OCI-M2 (cell line): Measurements from ENCODE around the gene FCGR3A.
"Not testable (repeated sequence)": the region's sequence is repeated elsewhere in the genome, so short reads cannot be mapped to it uniquely, and the experiment has no call there.

Source experiments
- DNase-seq: peaks from one replicate; lab custom pipeline; 2025; ENCODE audit not compliant: unreplicated experiment; lab: John Stamatoyannopoulos, UW

The FCGR3A gene

DNA sequence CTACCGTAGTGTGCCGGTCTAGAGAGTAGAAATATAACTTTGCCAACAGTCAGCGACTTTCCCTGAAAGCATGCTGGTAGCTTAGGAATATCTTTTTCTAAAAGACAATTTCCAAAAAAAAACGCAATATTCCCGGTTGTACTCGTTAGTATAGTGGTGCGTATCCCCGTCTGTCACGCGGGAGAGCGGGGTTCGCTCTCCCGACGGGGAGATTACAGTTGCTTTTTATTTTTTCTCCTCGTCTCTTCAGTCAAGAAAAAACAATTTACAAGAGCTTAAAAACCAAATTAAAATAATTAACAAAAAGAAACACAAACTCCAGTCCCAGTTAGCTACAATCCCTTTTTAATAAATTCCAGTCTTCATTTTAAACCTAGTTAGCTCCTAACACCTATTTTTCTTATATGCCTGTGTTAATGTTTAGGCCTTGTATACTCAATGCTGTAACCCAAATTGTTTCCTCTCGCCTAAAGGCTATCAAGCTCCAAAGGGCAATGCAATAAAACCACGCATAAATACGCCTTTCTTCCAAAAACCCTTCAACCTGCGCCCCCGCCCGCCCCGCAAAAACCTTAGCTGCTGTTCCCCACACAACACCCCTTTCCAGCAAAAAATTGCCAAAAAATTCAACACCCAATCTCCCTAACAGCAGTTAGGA lies 17.5 kb downstream of the FCGR3A start:
- no peak for DNase-seq

DNA sequence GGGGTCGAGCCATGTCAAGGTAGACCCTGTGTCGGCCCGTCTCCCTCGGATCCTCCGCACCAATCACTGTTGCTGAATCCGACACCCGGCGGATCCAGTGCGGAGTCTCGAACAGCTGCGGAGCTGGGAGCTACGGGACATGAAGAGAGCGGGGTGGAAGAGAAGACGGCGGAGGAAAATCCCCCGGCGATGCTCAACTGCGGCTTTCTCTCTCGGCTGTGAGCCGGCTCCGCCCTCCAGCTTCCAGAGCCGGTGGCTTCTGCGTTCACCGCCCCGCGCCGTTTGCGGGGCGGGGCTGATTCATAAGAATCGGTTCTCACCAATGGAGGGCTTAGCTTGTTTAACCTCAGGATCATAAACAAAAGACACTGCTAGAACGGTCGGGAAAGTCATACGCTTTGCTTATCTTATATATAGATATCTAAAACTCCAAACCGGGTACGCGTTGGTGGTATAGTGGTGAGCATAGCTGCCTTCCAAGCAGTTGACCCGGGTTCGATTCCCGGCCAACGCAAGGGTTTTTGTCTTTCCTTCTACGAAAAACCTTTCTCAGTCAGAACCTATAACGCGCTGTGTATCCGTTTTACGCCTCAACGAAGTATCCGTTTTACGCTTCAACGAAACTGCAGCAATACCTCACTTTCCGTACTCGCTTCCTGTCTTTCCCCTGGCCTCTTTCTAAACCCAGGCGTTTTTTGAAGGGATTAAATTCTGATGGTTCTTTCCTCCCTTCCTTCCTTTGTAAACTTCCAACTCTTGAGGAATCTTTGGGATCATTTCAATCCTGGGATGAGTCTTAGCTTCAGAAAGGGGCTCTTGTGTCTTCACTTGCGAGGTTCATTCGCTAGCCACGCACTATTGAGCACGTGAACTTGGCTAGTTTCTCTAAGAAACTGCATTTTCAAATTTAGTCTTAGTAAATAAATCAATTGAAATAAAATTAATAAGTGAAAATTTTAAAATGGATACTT lies 18.7 kb downstream of the FCGR3A start:
- peak; percentile 92 for DNase-seq

DNA sequence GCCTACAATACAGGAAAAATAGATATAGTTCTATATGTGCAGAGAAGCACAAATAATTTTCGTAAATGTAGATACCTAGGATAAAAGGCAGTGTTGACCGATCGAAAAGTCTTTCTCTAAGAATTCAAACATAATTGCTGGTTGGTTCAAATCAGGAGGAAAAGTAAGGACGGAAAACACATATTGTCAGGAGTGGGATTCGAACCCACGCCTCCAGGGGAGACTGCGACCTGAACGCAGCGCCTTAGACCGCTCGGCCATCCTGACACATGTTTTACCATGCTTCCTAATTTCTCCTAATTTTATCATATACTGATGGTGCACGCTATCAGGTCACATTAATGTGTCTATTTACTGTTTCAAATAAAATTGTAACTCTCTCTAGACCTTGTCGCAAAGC lies 19.5 kb downstream of the FCGR3A start:
- DNase-seq, result peak; percentile 47

DNA sequence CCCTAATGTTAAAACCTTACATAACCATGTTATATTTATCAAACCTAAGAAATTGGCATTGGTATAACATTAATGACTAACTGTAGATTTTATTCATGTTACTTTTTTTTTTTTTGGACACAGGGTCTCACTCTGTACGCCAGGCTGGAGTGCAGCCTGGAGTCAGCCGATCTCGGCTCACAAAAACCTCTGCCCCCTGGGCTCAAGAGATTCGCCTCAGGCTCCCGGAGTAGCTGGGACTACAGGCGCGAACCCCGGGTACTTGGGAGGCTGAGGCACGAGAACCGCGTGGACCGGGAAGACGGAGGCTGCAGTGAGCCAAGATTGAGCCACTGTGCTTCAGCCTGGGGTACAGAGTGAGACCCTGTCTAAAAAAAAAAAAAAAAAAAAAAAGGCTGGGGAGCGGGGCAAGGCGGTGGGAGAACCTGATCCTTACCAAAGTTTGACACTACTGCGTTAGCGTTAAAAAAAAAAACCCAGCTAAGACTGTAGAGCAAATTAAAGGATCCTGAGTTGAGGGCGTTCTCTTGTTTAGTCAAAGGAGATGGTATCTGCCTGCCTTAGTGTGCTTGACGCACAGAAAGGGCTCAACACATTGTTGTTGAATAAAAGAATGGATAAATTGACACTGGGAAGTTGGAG lies 20.0 kb downstream of the FCGR3A start:
- DNase-seq, result not testable (repeated sequence)

DNA sequence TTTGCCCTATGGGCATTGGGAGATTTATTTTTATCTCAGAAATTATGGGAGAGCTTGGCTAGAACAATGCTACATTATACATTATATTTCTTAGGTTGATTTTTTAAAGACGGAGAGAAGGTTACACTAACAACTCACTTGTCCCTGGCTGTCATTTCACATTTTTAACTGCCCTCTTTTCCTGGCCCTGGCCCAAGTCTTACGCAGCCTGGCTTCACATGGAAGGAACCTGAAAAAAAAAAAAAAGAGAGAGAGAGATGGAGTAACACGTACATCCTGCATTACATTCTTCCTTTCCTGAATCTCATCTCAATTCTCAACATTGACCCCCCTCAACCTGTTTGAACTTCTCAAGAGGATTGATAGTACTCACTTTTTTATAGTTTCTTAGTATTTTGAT lies 21.1 kb downstream of the FCGR3A start:
- DNase-seq, result not testable (repeated sequence)

DNA sequence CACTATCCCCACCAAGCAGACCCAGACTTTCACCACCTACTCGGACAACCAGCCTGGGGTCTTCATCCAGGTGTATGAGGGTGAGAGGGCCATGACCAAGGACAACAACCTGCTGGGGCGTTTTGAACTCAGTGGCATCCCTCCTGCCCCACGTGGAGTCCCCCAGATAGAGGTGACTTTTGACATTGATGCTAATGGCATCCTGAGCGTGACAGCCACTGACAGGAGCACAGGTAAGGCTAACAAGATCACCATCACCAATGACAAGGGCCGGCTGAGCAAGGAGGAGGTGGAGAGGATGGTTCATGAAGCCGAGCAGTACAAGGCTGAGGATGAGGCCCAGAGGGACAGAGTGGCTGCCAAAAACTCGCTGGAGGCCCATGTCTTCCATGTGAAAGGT lies 23.7 kb downstream of the FCGR3A start:
- not testable (repeated sequence) for DNase-seq

DNA sequence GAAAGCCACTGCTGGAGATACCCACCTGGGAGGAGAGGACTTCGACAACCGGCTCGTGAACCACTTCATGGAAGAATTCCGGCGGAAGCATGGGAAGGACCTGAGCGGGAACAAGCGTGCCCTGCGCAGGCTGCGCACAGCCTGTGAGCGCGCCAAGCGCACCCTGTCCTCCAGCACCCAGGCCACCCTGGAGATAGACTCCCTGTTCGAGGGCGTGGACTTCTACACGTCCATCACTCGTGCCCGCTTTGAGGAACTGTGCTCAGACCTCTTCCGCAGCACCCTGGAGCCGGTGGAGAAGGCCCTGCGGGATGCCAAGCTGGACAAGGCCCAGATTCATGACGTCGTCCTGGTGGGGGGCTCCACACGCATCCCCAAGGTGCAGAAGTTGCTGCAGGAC lies 24.3 kb downstream of the FCGR3A start:
- not testable (repeated sequence) for DNase-seq

DNA sequence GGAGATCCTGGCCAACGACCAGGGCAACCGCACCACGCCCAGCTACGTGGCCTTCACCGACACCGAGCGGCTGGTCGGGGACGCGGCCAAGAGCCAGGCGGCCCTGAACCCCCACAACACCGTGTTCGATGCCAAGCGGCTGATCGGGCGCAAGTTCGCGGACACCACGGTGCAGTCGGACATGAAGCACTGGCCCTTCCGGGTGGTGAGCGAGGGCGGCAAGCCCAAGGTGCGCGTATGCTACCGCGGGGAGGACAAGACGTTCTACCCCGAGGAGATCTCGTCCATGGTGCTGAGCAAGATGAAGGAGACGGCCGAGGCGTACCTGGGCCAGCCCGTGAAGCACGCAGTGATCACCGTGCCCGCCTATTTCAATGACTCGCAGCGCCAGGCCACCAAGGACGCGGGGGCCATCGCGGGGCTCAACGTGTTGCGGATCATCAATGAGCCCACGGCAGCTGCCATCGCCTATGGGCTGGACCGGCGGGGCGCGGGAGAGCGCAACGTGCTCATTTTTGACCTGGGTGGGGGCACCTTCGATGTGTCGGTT lies 24.8 kb downstream of the FCGR3A start:
- DNase-seq, result not testable (repeated sequence)

DNA sequence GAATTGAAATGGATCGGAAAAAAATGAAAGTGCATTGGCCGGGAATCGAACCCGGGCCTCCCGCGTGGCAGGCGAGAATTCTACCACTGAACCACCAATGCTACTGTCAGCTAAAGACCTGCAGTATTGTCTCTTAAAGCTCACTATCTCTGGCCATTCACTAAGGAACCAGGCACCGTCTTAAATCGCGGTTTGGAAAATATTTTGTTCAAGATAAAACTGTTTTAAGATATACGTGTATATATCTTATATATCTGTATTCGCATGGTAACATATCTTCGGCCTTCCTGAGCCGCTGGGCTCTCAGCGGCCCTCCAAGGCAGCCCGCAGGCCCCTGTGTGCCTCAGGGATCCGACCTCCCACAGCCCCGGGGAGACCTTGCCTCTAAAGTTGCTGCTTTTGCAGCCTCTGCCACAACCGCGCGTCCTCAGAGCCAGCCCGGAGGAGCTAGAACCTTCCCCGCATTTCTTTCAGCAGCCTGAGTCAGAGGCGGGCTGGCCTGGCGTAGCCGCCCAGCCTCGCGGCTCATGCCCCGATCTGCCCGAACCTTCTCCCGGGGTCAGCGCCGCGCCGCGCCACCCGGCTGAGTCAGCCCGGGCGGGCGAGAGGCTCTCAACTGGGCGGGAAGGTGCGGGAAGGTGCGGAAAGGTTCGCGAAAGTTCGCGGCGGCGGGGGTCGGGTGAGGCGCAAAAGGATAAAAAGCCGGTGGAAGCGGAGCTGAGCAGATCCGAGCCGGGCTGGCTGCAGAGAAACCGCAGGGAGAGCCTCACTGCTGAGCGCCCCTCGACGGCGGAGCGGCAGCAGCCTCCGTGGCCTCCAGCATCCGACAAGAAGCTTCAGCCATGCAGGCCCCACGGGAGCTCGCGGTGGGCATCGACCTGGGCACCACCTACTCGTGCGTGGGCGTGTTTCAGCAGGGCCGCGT lies 25.5 kb downstream of the FCGR3A start, which contains the start of gene HSPA6:
Gene HSPA6 (plus strand): TSS at position 724 of the 925 bp plus-strand sequence. CDS start 119 bp downstream, at position 843.
- DNase-seq, result peak; percentile 79

DNA sequence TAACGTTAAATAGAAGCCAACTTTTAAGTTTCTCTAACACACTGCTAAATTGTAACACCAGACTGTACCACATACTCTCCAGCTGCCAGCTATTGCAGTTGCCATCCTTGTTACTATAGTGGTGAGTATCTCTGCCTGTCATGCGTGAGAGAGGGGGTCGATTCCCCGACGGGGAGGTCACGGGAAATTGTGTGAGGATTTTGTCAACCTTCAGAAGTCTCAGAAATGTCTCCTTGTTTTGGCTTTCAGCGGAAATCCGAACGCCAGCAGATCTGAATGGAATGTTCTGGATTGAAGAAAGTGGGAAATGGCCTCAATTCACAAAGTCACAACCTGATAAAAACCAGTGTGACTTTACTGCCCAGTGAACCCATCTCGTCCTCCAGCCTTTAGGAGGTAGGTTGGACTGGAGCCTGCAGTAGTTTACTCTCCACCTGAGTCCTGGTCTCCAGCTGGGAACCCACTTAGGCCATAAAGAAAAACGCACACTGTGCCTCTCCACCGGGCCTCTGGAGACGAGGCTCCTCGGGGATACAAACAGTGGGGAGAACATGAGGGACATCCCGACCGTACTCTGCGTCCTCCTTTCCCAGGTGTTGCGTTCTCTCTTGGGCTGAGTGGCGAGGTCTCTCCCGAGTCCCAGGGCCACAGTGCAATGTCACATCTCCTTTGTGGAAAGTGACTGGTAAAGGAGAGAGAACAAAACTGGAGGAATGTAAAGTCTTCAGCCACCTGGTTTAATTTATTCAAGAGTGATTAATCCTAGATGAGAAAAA lies 26.4 kb downstream of the FCGR3A start:
- not testable (repeated sequence) for DNase-seq

DNA sequence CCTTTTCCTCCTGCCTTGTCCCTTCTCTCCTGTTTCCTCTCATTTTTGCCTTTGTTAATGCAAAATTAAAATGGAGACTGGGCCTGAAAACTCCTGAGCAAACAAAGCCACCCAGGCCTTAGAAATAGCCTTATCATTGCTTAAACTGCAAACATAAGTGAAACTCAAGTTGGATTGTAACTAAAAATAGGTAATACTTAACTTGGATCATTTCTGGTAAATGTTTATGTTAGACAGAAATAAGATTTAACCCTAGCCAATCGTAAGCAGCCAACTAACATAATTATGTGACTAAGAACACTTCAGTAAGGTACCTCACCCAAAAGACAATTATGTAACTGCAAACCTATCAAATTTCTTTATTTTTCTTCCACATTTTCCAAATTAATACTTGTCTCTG lies 35.7 kb downstream of the FCGR3A start:
- DNase-seq, result not testable (repeated sequence)

DNA sequence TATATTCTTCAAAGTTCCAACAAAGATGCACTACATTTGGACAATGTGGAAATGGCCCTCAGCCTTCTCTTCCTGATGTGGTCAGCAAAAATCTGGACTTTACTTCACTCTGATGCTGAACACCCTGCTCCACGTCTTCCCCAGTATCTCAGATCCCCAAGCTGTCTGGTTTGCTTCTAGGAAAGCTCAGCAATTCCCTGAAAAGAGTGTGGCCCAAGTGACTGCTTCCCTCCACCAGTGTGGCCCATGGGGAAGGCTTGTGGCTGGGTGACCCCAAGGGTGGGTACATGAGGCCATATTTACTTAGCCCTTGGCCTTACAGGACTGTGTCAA lies 36.2 kb downstream of the FCGR3A start:
- DNase-seq, result not testable (repeated sequence)

DNA sequence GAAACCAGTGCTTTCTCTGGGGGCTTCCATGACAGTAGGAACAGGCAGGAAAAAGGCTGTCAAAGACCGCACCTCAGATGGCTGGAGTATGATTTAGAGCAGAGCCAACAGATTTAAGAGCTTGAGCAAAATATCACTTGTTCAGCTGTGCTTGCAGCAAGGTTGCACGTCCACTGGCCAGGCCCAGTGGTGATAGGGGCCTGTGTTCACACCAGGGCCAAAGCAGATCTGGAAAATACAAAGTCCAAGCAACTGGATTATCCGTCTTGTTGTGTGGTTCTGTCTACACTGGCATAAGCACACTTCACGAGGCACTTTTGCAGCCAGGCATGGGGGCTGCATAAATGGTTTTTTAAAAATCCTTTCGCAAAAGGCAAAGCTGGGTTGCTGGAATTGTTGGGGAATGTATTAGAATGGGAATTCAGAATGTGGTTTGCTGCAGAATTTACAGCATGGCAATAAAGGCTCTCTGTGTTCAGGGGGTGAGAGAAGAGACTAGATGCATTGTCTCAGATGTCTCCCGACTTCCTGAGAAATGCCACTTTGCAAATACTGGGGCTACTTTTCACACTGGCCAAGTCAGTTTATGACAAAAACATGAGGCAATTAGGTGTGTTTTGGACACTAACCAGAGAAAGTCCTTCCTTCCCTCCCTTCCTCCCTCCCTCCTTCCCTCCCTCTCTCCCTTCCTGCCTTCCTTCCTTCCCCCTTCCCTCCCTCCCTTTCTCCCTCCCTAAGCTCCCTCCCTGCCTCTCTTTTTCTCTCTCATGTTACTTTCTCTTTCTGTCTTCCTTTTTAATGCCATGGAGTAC lies 36.8 kb downstream of the FCGR3A start:
- DNase-seq, result not testable (repeated sequence)

DNA sequence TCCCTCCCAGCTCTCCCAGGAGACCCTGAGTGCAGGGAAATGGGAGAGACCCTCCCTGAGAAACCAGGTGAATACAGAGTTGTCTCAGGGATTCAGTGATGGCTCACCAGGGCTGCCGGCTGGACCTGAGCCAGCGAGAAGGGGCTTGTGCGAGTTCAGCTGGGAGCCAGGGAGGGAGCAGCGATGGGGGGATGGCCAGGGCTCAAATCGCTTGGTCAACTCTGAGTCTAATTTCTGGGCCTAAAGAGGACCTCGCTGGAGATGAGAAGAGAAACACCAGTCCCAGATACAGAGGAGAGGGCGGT lies 37.9 kb downstream of the FCGR3A start:
- DNase-seq, result no peak

DNA sequence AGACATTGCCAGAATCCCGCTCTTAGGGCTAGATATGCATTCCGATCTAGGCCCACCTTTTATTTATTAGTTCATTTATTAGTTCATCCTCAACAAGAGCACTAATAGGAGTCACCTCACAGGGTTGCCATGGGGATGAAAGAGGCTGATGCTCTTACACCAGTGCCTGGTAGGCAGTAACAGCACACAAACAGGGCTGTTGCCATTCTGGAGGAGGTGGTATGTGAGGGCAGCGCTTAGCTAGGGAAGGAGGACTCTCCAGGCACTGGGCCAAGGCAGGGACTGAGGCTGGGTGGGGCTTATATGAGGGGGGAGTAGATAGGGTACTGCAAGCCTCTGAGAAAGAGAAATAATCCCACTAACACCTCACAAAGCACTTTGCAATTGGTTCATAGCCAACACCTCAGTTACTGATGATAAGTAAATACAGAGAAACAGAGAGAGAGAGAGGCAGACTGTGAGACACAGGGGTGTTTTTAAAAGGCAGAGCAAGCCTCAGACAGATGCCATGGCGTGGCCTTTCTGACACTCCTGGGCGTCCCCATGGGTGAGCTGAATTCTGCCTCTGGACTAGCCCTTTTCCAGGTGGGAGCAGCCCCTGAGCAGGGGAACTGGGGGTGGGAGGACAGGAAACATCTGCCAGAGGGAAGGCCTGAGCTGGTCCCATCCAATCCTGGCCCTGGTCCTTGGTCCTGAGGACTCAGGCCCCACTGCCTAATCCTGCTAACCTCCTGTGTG lies 38.4 kb downstream of the FCGR3A start:
- DNase-seq, result no peak

DNA sequence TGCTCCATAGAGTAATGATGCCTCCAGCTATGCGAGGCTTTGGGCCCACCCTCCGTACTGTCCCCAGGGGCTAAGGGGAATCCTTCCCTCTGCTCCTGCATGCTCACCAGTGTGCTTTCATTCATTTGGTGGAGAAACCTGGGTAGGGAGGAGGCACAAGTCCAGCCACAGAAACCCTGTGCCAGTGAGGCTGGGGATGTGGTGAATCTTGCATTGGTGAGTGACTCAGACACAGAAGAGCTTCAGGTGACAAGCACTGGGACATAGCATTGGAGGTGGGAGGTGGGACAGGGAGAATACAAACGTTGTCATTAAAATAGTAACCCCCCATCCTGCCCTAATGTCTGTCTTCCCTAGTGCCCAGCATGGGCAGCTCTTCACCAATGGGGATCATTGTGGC lies 39.1 kb downstream of the FCGR3A start:
- DNase-seq, result no peak

DNA sequence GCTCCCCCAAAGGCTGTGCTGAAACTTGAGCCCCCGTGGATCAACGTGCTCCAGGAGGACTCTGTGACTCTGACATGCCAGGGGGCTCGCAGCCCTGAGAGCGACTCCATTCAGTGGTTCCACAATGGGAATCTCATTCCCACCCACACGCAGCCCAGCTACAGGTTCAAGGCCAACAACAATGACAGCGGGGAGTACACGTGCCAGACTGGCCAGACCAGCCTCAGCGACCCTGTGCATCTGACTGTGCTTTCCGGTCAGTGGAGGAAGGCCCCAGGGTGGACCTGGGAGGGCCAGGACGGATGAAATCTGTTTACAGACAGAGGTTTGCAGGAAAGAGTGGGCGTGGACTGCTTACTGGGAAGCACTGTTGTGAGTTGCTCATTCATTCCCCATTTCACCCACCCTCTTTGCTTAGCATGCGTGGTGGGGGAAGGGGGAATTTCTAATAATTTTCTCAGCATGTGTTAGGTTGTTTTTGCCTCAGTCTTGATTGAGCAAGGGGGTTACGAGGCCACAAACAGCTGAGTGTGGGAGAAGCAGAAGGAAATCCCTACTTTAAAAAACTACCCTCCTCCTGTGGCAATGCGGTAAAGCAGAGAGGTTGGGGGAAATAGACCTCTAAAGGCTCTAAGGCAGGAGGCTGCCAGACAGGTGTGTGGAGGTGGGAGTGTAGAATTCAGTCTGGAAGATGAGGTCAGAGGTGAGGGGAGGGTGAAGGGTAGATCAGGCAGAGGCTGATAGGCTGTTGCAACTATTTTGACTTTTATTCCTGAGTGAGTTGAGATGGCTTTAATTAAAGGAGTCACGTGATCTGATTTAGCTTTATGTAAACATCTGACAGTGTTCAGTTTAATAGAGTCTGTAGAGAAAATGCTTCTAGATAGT lies 43.0 kb downstream of the FCGR3A start:
- no peak for DNase-seq
